GM12874 (cell line): ENCODE results near the gene B4GALT7.

ENCODE experiments used
- CTCF ChIP-seq: IDR thresholded peaks from 2 replicates; pipeline ENCODE4 v1.5.1; 2011; ENCODE audit warnings: low read depth, mild to moderate bottlenecking, control low read depth, low read length, moderate library complexity; ENCODE audit not compliant: insufficient read depth

B4GALT7 gene

GRCh38 chr5:177606071-177607051, 6.4 kb downstream of the B4GALT7 start:
- TF ChIP-seq CTCF, result no peak

GRCh38 chr5:177607115-177607451, 7.2 kb downstream of the B4GALT7 start:
- TF ChIP-seq CTCF, result no peak

GRCh38 chr5:177607452-177608192, 7.7 kb downstream of the B4GALT7 start:
- TF ChIP-seq CTCF, result peak; percentile 83

GRCh38 chr5:177608243-177609075, 8.5 kb downstream of the B4GALT7 start:
- no peak for TF ChIP-seq CTCF

GRCh38 chr5:177609076-177610059, 9.4 kb downstream of the B4GALT7 start:
- no peak for TF ChIP-seq CTCF

- no peak for TF ChIP-seq CTCF
Observed at GRCh38 chr5:177610131-177610769, 10.3 kb downstream of the B4GALT7 start.
